Lung (tissue), 12 donors: Measurements from ENCODE around the gene VPS8. TPM values are rescaled to one million over a fixed set of nuclear protein-coding genes. Genes with fewer than 3 reads are reported as not detected.

ENCODE experiments used
- ATAC-seq: fragments of 200-7000 bp; cut with Tn5 transposase; one replicate; pipeline ENCODE4 v1.9.1; 2020; ENCODE audit warnings: moderate number of reproducible peaks; ENCODE audit not compliant: insufficient read depth, low FRiP score
- DNase-seq, 3 donors: peaks; one replicate each; pipeline ENCODE4 v3.0.0-alpha.2; 2013 to 2017
- H3K27ac ChIP-seq, 2 donors: one replicate each; pipeline ENCODE4 v1.5.1; 2013; ENCODE audit warnings: mild to moderate bottlenecking in 2 of 2, moderate library complexity in 2 of 2, control low read depth in 1 of 2, inconsistent platforms in 1 of 2, low read depth in 1 of 2, low read length in 1 of 2
- H3K27me3 ChIP-seq, 3 donors: one replicate each; pipeline ENCODE4 v1.5.1; 2013; ENCODE audit warnings: low read length in 2 of 3; ENCODE audit not compliant: control insufficient read depth in 3 of 3, insufficient read depth in 3 of 3
- H3K36me3 ChIP-seq, 4 donors: one replicate each; pipeline ENCODE4 v1.5.1; 2013; ENCODE audit warnings: low read length in 4 of 4, mild to moderate bottlenecking in 1 of 4, moderate library complexity in 1 of 4; ENCODE audit not compliant: control insufficient read depth in 4 of 4, insufficient read depth in 4 of 4
- H3K4me1 ChIP-seq, 5 donors: one replicate each; pipeline ENCODE4 v1.5.1; 2013; ENCODE audit warnings: low read length in 5 of 5, mild to moderate bottlenecking in 2 of 5, moderate library complexity in 1 of 5; ENCODE audit not compliant: control insufficient read depth in 5 of 5, insufficient read depth in 5 of 5
- H3K4me3 ChIP-seq: one replicate; pipeline ENCODE4 v1.5.1; 2013; ENCODE audit warnings: mild to moderate bottlenecking, control low read depth, moderate library complexity
- H3K9ac ChIP-seq, 2 donors: one replicate each; pipeline ENCODE4 v1.5.1; 2013; ENCODE audit warnings: low read length in 2 of 2, control low read depth in 1 of 2; ENCODE audit not compliant: insufficient read depth in 1 of 2
- H3K9me3 ChIP-seq, 4 donors: one replicate each; pipeline ENCODE4 v1.5.1; 2013; ENCODE audit warnings: low read length in 3 of 4, mild to moderate bottlenecking in 1 of 4, moderate library complexity in 1 of 4; ENCODE audit not compliant: control insufficient read depth in 4 of 4, insufficient read depth in 3 of 4
- WGBS, 2 donors: extraction: QIAGEN DNeasy Blood & Tissue Kit; methylation state at CpG; one replicate each; pipeline ENCODE4 v1.1.7; 2013; 5-methylcytosine and 5-hydroxymethylcytosine counted together
- polyA plus RNA-seq, 2 donors: library from polyadenylated mRNA; stranded (reverse); fragments of 200-250 nt; gene quantifications; one replicate each; pipeline ENCODE4 v1.2.1, GENCODE V29; 2013
- total RNA-seq, 2 donors: library from RNA; depleted of rRNA in 1 of 2; stranded (reverse); fragments of >200 nt in 1 of 2; gene quantifications; one replicate each; pipeline ENCODE4 v1.2.1, GENCODE V29; 2014 to 2021
- TF ChIP-seq, protein P1 (sequence below): IDR thresholded peaks from 2 replicates; pipeline ENCODE4 v1.5.1; 2012; ENCODE audit warnings: mild to moderate bottlenecking; ENCODE audit errors: control extremely low read depth, extremely low read depth
- donor health status: control.
- donor health status: control.
- donor health status: Bipolar disorder and iron deficiency.
- donor health status: healthy.
- donor health status: DM: yes; HTN: yes; CAD: no.

The VPS8 gene
- total and polyA plus RNA-seq, 4 donors: 13.9 to 184 (median 38.5) TPM

DNA sequence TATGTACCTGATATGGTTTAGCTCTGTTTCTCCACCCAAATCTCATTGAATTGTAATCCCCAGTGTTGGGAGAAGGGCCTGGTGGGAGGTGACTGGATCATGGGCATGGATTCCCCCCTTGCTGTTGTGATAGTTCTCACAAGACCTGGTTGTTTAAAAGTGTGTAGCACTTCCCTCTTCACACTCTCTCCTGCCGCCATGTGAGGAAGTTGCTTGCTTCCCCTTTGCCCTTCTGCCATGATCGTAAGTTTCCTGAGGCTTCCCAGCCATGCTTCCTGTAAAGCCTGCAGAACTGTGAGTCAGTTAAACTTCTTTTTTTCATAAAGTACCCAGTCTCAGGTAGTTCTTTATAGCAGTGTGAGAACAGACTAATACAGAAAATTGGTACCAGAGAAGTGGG is 247.8 kb downstream of the VPS8 start:
- no peak overlapping the region for H3K9ac ChIP-seq
- H3K27ac ChIP-seq: no peak overlapping the region
- no peaks in the 10 kb centered on the region for H3K36me3 ChIP-seq
- DNase-seq (no peak), ATAC-seq (no peak)
- H3K4me1 ChIP-seq: no peaks in the 10 kb centered on the region
- TF ChIP-seq, protein P1, sequence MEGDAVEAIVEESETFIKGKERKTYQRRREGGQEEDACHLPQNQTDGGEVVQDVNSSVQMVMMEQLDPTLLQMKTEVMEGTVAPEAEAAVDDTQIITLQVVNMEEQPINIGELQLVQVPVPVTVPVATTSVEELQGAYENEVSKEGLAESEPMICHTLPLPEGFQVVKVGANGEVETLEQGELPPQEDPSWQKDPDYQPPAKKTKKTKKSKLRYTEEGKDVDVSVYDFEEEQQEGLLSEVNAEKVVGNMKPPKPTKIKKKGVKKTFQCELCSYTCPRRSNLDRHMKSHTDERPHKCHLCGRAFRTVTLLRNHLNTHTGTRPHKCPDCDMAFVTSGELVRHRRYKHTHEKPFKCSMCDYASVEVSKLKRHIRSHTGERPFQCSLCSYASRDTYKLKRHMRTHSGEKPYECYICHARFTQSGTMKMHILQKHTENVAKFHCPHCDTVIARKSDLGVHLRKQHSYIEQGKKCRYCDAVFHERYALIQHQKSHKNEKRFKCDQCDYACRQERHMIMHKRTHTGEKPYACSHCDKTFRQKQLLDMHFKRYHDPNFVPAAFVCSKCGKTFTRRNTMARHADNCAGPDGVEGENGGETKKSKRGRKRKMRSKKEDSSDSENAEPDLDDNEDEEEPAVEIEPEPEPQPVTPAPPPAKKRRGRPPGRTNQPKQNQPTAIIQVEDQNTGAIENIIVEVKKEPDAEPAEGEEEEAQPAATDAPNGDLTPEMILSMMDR: no peak
- H3K27me3 ChIP-seq: no peaks in the 10 kb centered on the region
- H3K9me3 ChIP-seq: peaks cover 0 to 9% (median 0%) of the 10 kb centered on the region in 4 donors
- WGBS, 2 donors: 24 to 54% methylated on average over 2 of the region's 2 CpGs
- no peak overlapping the region for H3K4me3 ChIP-seq

GRCh38 chr3:185060655-185061054 is 248.7 kb downstream of the VPS8 start:
- no peak overlapping the region for H3K9ac ChIP-seq
- H3K9me3 ChIP-seq: peaks cover 0 to 9% (median 0%) of the 10 kb centered on the region in 4 donors
- H3K4me3 ChIP-seq: no peak overlapping the region
- no peaks in the 10 kb centered on the region for H3K27me3 ChIP-seq
- ATAC-seq: no peak
- H3K4me1 ChIP-seq: no peaks in the 10 kb centered on the region
- TF ChIP-seq, protein P1: no peak
- H3K27ac ChIP-seq: no peak overlapping the region
- no peak for DNase-seq
- 92 to 93% methylated on average over 2 of the region's 2 CpGs for WGBS, 2 donors
- no peaks in the 10 kb centered on the region for H3K36me3 ChIP-seq

DNA sequence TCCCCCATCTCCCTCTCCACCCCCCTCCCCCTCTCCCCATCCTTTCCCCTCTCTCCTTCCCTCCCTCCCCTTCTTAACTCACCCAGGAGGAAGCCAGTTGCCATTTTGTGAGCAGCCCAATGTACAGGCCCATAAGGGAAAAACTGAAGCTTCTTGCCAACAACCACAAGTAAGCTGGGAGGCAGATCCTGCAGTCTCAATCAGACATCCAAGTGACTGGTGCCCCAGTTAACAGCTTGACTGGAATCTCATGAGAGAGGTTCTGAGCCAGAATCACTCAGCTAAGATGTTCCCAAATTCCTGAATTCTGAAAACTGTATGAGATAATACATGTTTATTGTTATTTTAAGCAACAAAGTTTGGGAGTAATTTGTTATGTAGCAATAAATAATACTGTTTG is 250.2 kb downstream of the VPS8 start:
- TF ChIP-seq, protein P1: no peak
- Histone ChIP-seq H3K9me3 (peaks cover 0 to 9% (median 0%) of the 10 kb centered on the region in 4 donors), H3K27me3 (no peaks in the 10 kb centered on the region), H3K27ac (no peak overlapping the region), H3K36me3 (no peaks in the 10 kb centered on the region), H3K9ac (no peak overlapping the region), H3K4me3 (no peak overlapping the region), H3K4me1 (no peaks in the 10 kb centered on the region)
- DNase-seq: no peak
- no peak for ATAC-seq

- TF ChIP-seq, protein P1: no peak
- Histone ChIP-seq H3K4me3 (no peak overlapping the region), H3K27me3 (no peaks in the 10 kb centered on the region), H3K36me3 (no peaks in the 10 kb centered on the region), H3K27ac (no peak overlapping the region), H3K4me1 (no peaks in the 10 kb centered on the region), H3K9ac (no peak overlapping the region), H3K9me3 (peaks cover 0 to 6% (median 0%) of the 10 kb centered on the region in 4 donors)
- ATAC-seq (no peak), DNase-seq (no peak)
- 85 to 90% methylated on average over 3 of the region's 3 CpGs for WGBS, 2 donors
Observed at GRCh38 chr3:185063431-185063830, 251.5 kb downstream of the VPS8 start.
